IPS-15b (cell line): ENCODE results near the gene SFMBT1.
A peak's percentile ranks its signal among the peaks of the same experiment; 100 is the strongest.

Source experiments
- H3K27me3 ChIP-seq: one replicate; pipeline ENCODE4 v1.6.1; 2013; ENCODE audit warnings: low read length; ENCODE audit not compliant: control insufficient read depth, insufficient read depth
- H3K36me3 ChIP-seq: one replicate; pipeline ENCODE4 v1.6.1; 2013; ENCODE audit warnings: low read length; ENCODE audit not compliant: control insufficient read depth, insufficient read depth
- H3K4me1 ChIP-seq: one replicate; pipeline ENCODE4 v1.6.1; 2013; ENCODE audit warnings: mild to moderate bottlenecking, low read length; ENCODE audit not compliant: control insufficient read depth, insufficient read depth
- H3K4me3 ChIP-seq: one replicate; pipeline ENCODE4 v1.5.1; 2013; ENCODE audit warnings: low read depth, low read length
- H3K9ac ChIP-seq: one replicate; pipeline ENCODE4 v1.6.1; 2013; ENCODE audit warnings: low read depth, mild to moderate bottlenecking, low read length
- H3K9me3 ChIP-seq: one replicate; pipeline ENCODE4 v1.6.1; 2013; ENCODE audit warnings: mild to moderate bottlenecking, low read length; ENCODE audit not compliant: control insufficient read depth, insufficient read depth

Gene SFMBT1

DNA sequence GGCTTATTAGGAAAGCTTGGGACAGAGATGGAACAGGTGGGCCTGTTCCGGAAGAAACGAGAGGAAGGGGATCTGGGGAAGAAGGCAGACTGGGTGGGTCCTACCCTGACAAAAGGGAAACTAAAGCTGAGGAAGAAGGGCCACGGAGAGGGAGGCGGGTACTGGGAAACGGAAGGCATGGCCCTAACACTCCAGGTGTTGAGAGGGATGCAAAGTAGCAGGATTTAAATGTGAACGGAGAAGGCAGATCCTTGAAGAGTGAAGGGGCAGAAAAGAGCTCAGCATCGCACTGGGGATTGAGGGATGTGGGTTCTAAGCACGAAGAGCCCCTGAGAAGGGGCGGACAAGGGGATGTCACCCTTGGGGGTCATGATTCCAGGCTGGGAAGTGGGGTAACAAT, 149.3 kb downstream of the SFMBT1 start:
- Histone ChIP-seq H3K4me1 (peaks cover 5% of the 10 kb centered on the region), H3K4me3 (peak overlapping the region; percentile 98), H3K27me3 (peaks cover 6% of the 10 kb centered on the region), H3K9me3 (no peaks in the 10 kb centered on the region), H3K36me3 (no peaks in the 10 kb centered on the region), H3K9ac (peak overlapping the region; percentile 85)

DNA sequence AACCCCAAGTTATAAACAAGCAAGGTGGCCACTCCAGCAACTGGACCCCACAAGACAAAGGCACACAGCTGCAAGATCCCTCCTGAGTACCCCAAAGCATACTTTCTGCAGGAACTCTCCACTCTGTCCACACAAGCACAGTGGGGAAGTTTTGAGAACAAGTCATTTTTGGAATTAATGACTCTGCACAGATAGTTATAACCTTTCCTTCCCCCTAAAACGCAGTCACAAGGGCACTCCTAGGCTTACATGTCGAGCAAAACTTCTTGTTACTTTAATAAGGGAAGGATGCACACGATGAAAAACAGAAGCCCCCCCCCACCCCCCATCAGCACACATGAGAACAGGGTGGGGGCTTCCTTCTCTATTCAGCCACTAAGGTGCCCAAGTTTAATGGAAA, 149.7 kb downstream of the SFMBT1 start:
- no peak overlapping the region for H3K9ac ChIP-seq
- H3K4me1 ChIP-seq: peaks cover 5% of the 10 kb centered on the region
- H3K4me3 ChIP-seq: peak overlapping the region; percentile 98
- H3K36me3 ChIP-seq: no peaks in the 10 kb centered on the region
- H3K27me3 ChIP-seq: peaks cover 6% of the 10 kb centered on the region
- no peaks in the 10 kb centered on the region for H3K9me3 ChIP-seq

DNA sequence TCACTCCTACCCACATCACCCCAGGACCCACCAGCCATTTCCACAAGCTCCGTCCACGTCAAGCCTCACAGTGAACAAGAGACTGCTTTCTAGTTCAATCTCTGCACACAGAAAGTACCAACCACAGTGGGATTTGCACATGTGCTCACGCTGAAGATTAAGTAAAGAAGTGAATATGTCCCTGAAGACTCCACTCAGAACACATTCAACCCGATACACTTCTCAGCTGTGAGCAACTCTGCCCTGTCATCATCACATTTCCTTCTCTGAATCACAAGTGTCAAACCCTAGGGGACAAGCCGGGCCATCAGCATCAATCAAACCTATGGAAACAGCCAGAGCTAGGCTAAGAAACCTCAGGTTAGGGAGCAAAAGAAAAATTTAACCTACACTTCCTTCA, 150.5 kb downstream of the SFMBT1 start:
- no peak overlapping the region for H3K4me3 ChIP-seq
- H3K27me3 ChIP-seq: peaks cover 6% of the 10 kb centered on the region
- H3K9me3 ChIP-seq: no peaks in the 10 kb centered on the region
- no peaks in the 10 kb centered on the region for H3K36me3 ChIP-seq
- peaks cover 5% of the 10 kb centered on the region for H3K4me1 ChIP-seq
- no peak overlapping the region for H3K9ac ChIP-seq

DNA sequence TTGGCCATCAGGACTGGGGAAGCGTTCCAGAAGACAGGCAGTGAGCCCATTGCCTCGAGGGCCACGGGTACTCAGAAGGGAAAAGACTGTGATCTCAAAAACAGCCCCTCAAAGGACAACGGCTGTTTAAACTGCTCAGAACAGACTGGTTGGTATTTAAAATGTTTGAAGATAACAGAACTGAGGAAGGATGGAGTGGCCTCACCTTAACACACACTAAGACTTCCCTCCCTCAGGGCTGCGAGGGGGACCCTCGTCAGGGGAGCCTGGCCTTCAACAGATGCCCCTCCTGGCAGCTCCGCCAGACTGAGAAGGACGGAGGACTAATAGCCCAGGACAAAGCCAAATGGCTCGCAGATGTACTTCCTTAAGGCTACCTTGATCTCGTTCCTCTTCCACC, 151.1 kb downstream of the SFMBT1 start:
- Histone ChIP-seq H3K4me3 (no peak overlapping the region), H3K9ac (no peak overlapping the region), H3K9me3 (no peaks in the 10 kb centered on the region), H3K27me3 (peaks cover 6% of the 10 kb centered on the region), H3K4me1 (peaks cover 5% of the 10 kb centered on the region), H3K36me3 (no peaks in the 10 kb centered on the region)

DNA sequence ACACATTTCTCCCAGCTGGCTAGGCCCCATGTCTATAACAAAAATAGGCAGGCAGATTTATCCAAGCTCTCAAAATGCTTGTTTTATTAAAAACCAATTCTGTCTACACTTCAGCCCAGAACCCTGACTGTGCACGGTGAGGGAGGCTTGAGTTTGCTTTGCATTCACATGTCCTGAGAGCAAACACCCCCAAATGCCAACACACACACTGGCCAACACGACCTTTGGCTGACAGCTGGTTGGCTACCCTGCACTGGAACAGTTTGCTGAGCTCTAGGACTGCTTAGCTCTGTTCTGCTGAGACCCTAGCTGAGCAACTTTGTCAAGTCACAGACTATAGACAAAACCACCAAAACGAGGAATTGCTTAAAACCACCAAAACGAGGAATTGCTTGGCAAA, 152.2 kb downstream of the SFMBT1 start:
- Histone ChIP-seq H3K36me3 (no peaks in the 10 kb centered on the region), H3K4me1 (peaks cover 5% of the 10 kb centered on the region), H3K4me3 (no peak overlapping the region), H3K27me3 (peaks cover 6% of the 10 kb centered on the region), H3K9me3 (no peaks in the 10 kb centered on the region), H3K9ac (no peak overlapping the region)

DNA sequence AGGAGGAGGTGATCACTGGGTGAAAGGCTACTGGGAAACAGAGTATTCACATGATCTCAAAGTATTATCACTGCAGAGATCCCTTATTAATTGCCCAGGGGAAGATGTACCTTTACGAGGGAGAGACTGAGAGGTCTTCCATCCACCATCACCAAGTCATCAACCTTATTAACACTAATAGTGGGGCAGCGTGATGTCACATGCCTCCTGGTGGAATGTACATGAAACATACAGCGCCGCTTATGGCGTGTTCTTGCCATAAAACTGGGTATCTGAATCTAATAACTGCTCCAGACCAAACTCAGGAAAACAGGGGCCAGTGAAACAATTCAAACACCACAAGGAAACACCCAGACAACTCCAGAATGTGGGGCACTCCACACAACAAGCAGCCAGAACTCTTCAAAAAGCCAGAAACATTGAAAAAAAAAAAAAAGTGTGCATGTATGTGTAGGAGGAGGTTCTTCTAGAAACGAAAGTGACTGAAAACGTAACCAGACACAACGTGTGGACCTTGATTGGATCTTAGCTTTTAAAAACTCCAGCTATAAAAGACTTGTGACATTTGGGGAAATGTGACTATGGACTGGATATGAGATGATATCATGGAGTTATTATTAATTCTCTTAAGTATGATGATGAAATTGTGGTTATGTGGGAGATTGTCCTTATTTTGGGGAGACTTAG, 153.1 kb downstream of the SFMBT1 start:
- Histone ChIP-seq H3K9ac (no peak overlapping the region), H3K36me3 (no peaks in the 10 kb centered on the region), H3K4me1 (peaks cover 3% of the 10 kb centered on the region), H3K27me3 (peaks cover under 1% of the 10 kb centered on the region), H3K4me3 (no peak overlapping the region), H3K9me3 (no peaks in the 10 kb centered on the region)

DNA sequence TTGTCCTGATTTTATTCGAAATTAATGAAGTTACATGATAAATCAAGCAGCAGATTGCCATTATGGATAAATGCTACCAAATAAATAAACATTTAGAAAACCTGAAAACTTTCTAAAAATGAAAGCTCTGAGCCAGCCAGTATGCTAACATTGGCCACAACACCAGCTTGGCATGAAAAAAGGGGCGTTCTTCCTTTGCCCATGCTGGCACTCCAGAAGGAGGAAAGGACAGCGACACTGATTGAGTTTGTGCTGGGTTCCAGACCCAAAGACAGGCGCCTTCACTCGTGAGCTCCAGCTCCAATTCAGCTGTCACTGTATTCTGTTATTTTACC, 153.6 kb downstream of the SFMBT1 start:
- Histone ChIP-seq H3K4me1 (peaks cover 3% of the 10 kb centered on the region), H3K27me3 (no peaks in the 10 kb centered on the region), H3K36me3 (no peaks in the 10 kb centered on the region), H3K9me3 (no peaks in the 10 kb centered on the region), H3K9ac (no peak overlapping the region), H3K4me3 (no peak overlapping the region)

DNA sequence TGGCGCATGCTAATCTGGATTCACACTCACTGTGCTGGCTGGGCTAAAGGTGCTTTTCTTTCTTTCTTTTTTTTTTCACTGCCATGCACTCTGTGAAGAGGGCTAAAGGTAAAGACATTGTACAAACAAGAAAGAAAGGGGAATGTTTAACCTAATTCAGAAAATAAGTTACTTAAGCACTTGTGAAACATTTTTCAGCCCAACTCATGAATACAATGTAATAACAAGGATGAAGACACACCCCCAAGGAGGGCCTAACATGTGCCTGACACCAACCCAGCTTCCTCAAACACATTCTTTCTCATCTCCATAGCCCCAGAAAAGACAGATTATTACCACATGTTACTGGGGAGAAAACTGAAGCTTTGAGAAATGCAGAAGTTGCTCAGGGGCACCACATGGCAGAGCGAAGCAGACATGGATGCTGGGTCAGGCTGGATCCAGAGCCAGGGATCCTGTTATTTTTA, 154.2 kb downstream of the SFMBT1 start:
- no peaks in the 10 kb centered on the region for H3K27me3 ChIP-seq
- peaks cover 3% of the 10 kb centered on the region for H3K4me1 ChIP-seq
- H3K4me3 ChIP-seq: no peak overlapping the region
- H3K36me3 ChIP-seq: no peaks in the 10 kb centered on the region
- H3K9me3 ChIP-seq: no peaks in the 10 kb centered on the region
- no peak overlapping the region for H3K9ac ChIP-seq

DNA sequence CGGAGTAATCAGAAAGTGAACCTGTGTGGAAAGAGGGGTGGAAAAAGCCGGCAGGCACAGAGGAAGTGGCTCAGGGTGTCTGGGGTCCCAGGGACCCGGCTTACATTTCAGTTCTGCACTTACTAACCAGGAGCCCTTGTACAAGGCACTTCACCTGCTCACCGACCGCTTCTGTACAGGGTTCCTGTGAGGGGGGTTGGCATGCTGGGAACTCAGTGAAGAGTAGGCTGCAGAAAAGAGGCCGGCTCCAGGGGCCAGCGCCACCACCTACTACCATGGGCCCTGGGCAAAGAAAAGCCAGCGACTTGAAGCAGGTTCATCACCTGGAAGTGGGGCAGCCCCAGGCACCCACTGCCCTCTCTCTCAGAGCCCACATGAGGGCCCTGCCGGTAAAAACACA, 154.7 kb downstream of the SFMBT1 start:
- Histone ChIP-seq H3K36me3 (no peaks in the 10 kb centered on the region), H3K9ac (no peak overlapping the region), H3K4me1 (peaks cover 3% of the 10 kb centered on the region), H3K27me3 (no peaks in the 10 kb centered on the region), H3K9me3 (no peaks in the 10 kb centered on the region), H3K4me3 (no peak overlapping the region)

DNA sequence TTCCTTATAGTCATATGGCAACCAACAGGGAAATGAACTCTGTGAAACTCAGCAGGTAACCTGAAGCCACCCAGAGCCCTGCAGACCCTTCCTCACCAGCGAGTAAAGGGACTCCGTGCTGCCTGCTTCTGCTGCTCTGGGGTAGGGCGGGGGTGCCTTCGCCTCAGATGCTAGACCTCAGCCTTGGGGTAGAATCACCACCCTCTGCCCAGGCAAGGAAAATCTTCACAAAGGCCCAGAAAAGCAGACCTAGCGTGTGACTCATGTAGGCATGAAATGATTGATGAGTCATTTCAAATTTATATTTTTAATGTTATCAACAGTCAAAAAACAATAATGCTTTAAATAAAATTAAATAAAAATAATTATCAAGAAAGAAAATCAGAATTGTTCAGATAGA, 155.1 kb downstream of the SFMBT1 start:
- H3K4me3 ChIP-seq: no peak overlapping the region
- H3K4me1 ChIP-seq: no peaks in the 10 kb centered on the region
- H3K9ac ChIP-seq: no peak overlapping the region
- H3K27me3 ChIP-seq: no peaks in the 10 kb centered on the region
- H3K36me3 ChIP-seq: no peaks in the 10 kb centered on the region
- H3K9me3 ChIP-seq: no peaks in the 10 kb centered on the region

DNA sequence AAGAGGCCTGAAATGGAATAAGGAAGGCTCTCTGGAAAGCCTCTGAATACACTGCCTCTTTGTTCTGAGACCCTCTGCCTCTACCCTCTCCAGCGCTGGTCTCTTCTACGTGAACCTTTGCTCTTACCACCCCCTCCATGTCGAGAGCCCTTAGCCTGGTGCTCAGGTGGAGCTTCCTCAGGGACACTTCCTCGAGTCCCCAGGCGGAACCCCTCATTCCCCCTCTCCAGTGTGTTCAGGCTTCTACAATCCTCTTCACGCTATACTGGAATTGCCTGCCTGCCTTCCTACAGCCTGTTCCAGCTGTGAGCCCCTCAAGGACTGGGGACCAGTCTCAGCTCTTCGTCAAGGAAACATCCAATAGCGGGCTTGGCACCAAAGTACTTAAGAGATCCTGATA, 156.0 kb downstream of the SFMBT1 start:
- H3K27me3 ChIP-seq: no peaks in the 10 kb centered on the region
- no peak overlapping the region for H3K9ac ChIP-seq
- H3K4me1 ChIP-seq: no peaks in the 10 kb centered on the region
- H3K9me3 ChIP-seq: no peaks in the 10 kb centered on the region
- no peak overlapping the region for H3K4me3 ChIP-seq
- H3K36me3 ChIP-seq: no peaks in the 10 kb centered on the region

DNA sequence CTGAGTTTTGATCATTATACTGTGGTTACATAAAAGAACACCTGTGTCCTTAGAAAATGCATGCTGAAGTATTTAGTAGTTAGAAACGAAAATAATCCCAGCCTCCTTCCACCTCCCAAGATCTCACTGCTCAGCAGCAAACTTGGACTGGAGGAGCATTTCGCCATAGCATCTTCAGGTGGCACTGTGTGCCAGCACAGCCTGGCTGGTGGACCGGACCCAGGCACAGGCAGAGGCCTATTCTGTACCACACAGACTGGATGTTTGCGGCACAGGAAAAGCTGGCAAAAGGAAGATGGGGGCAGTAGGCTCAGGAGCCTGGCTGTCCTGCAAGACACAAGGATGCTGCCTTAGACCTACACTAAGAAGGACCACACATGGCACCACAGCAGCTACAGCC, 158.7 kb downstream of the SFMBT1 start:
- H3K9me3 ChIP-seq: no peaks in the 10 kb centered on the region
- no peaks in the 10 kb centered on the region for H3K27me3 ChIP-seq
- H3K4me1 ChIP-seq: no peaks in the 10 kb centered on the region
- H3K4me3 ChIP-seq: no peak overlapping the region
- H3K9ac ChIP-seq: no peak overlapping the region
- no peaks in the 10 kb centered on the region for H3K36me3 ChIP-seq
